Glutamatergic neuron (in vitro differentiated cells): ENCODE results near the gene WNT2B. TPM values are rescaled to one million over a fixed set of nuclear protein-coding genes. Genes with fewer than 3 reads are reported as not detected.

Source experiments
- DNase-seq: peaks from one replicate; pipeline ENCODE4 v3.0.0; 2022
- H3K27ac Mint-ChIP-seq: one replicate; pipeline ENCODE4 v1.8.0; 2020; ENCODE audit warnings: mild to moderate bottlenecking, mixed read lengths, inconsistent platforms; ENCODE audit not compliant: unreplicated experiment
- H3K27me3 Mint-ChIP-seq: one replicate; pipeline ENCODE4 v1.8.0; 2020; ENCODE audit warnings: mild to moderate bottlenecking, moderate library complexity, mixed read lengths, inconsistent platforms; ENCODE audit not compliant: unreplicated experiment
- H3K36me3 Mint-ChIP-seq: one replicate; pipeline ENCODE4 v1.8.0; 2020; ENCODE audit warnings: mild to moderate bottlenecking, mixed read lengths, inconsistent platforms; ENCODE audit not compliant: unreplicated experiment
- H3K4me1 Mint-ChIP-seq: one replicate; pipeline ENCODE4 v1.8.0; 2020; ENCODE audit warnings: mild to moderate bottlenecking, low read depth, mixed read lengths, inconsistent platforms; ENCODE audit not compliant: unreplicated experiment
- H3K4me3 Mint-ChIP-seq: one replicate; pipeline ENCODE4 v1.8.0; 2020; ENCODE audit warnings: mild to moderate bottlenecking, mixed read lengths, inconsistent platforms; ENCODE audit not compliant: unreplicated experiment
- H3K9me3 Mint-ChIP-seq: one replicate; pipeline ENCODE4 v1.8.0; 2020; ENCODE audit warnings: mild to moderate bottlenecking, moderate library complexity, mixed read lengths, inconsistent platforms; ENCODE audit not compliant: unreplicated experiment
- long read RNA-seq: library from polyadenylated mRNA; unstranded; transcript quantifications from one replicate; pipeline ENCODE4 v2.0.0, GENCODE V29; 2020; ENCODE audit not compliant: unreplicated experiment
- total RNA-seq: library from RNA; stranded (reverse); fragmentation: NEBNext Ultra II Directional; extraction: Animal tissue kit (Norgen Biotek cat#: 25700); gene quantifications from one replicate; pipeline ENCODE4 v1.2.1, GENCODE V29; 2021; ENCODE audit not compliant: unreplicated experiment
- TF ChIP-seq, protein P1 (sequence below): fragments of 200-600 bp; sonication (generic); IDR thresholded peaks from one replicate; pipeline ENCODE4 v1.5.0; 2021; ENCODE audit not compliant: partially characterized antibody, unreplicated experiment

The WNT2B gene
- 4.0 TPM for total RNA-seq
- long read RNA-seq, result 0 reads

DNA sequence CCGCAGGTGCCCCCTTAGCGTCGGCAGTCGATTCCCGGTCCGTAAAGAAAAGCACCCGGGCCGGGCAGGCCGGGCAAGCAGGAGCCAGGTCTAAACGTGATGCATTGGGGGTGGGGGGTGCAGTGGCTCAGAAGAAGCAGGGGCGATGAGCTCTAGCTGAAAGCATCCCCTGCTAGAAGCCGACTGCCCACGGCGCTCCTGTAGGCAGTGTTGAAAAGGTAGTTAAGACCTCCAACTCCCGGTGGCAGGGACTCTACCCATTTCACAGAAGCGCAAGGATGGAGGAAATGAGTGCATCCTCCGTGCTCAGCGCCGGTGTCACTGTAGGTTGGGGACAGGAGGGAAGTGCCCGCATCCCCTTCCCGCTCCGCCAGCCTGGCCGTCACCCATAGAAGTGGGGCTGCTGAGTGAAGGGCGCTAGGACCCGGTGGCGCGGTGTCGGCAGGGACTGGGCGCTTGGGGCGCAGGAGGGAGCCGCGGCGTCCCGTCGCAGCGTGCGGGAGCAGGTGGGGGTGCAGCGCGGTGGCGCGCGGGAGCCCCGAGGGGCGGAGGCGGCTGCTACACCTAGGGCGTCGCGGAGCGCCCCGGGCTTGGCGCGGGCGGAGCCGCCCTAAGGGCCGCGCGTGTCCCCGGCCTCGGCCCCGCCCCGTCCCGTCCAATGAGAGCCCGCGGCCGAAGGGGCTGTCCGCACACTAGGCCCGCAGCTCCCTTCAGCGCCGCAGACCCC lies at the start of gene WNT2B:
Gene WNT2B, plus strand, starts transcription at position 688 of the 727 bp plus-strand sequence. CDS start 298 bp downstream, outside the sequence.
- TF ChIP-seq, protein P1, sequence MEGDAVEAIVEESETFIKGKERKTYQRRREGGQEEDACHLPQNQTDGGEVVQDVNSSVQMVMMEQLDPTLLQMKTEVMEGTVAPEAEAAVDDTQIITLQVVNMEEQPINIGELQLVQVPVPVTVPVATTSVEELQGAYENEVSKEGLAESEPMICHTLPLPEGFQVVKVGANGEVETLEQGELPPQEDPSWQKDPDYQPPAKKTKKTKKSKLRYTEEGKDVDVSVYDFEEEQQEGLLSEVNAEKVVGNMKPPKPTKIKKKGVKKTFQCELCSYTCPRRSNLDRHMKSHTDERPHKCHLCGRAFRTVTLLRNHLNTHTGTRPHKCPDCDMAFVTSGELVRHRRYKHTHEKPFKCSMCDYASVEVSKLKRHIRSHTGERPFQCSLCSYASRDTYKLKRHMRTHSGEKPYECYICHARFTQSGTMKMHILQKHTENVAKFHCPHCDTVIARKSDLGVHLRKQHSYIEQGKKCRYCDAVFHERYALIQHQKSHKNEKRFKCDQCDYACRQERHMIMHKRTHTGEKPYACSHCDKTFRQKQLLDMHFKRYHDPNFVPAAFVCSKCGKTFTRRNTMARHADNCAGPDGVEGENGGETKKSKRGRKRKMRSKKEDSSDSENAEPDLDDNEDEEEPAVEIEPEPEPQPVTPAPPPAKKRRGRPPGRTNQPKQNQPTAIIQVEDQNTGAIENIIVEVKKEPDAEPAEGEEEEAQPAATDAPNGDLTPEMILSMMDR, result no peak
- Mint-ChIP-seq H3K4me3 (peak within 1 kb of the TSS; percentile 78), H3K9me3 (peaks cover 2% of the 10 kb centered on the region), H3K4me1 (peaks cover 2% of the 10 kb centered on the region), H3K27me3 (peaks cover 22% of the 10 kb centered on the region), H3K36me3 (no peaks in the 10 kb centered on the region), H3K27ac (no peak within 1 kb of the TSS)
- DNase-seq, result peak; percentile 55

DNA sequence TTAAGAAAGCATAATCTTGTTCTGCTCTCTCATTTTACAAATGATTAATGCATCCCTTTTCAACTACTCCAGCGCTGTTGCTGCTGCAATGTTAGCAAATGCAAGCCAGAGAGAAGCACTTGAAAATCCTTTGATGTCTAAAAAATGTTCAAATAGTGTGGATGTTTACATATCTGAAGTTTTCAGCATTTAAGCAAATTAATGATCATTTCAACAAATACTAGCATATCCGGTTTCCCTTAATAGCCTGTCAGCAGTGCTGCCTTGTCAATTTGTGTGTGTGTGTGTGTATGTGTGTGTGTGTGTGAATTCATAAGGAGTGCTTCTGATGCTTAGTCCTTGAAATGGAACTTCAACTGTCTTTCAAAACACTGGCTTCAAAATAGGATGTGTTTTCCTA lies 48.1 kb upstream of the WNT2B start:
- Mint-ChIP-seq H3K36me3 (peaks cover 16% of the 10 kb centered on the region), H3K27me3 (peaks cover 8% of the 10 kb centered on the region), H3K4me1 (peaks cover 53% of the 10 kb centered on the region), H3K4me3 (no peak overlapping the region), H3K27ac (peak overlapping the region; percentile 62), H3K9me3 (peaks cover 8% of the 10 kb centered on the region)
- TF ChIP-seq, protein P1, result no peak
- no peak for DNase-seq

DNA sequence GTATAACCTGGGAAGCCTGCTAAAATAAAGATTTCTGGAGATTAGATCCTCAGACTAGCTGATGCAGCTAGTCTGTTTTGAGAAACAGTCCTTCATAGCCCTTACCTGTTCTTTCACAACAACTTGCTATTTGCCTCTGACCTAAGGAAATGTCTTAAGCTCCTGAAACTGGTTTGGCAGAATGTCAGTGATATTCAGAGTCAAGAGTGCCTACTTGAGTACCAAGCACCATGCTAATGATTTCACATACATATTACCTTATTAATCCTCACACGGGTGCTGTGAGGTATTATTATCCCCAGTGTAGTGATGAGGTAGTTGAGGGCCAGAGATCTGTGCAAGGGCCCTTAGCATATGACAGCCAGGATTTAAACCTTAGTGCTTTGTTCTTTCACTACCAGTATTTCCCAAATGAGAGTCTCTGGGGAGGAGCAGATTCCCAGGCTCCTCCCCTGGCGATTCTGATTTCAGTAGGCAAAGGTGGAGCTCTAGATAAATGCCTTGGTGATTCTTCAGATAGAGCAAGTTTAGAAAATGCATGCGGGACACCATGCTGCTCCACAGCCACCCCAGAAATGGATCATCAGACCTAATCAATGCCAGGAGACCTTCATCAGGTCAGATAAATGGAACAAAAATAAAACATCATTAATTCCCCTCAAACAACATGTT lies 47.4 kb upstream of the WNT2B start:
- peaks cover 8% of the 10 kb centered on the region for H3K9me3 Mint-ChIP-seq
- TF ChIP-seq, protein P1, result no peak
- peaks cover 53% of the 10 kb centered on the region for H3K4me1 Mint-ChIP-seq
- H3K4me3 Mint-ChIP-seq, result peak overlapping the region; percentile 15
- peaks cover 9% of the 10 kb centered on the region for H3K36me3 Mint-ChIP-seq
- H3K27ac Mint-ChIP-seq, result peak overlapping the region; percentile 23
- peaks cover 12% of the 10 kb centered on the region for H3K27me3 Mint-ChIP-seq
- DNase-seq, result no peak

DNA sequence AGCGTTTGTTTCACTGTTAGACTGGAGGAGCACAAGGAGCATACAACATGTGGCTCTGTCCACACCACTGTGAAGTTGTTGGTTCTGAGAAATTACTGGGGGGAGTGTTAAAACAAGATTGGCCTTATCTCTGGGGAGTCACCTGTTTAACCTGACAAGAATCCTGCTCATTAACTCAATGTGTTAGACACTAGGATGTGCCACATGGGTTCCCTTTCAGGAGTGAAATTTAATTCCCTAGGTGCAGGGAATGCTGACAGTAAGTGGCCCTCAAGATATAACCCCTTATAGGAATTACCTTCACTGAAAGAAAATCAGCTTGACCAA lies 45.8 kb upstream of the WNT2B start:
- H3K36me3 Mint-ChIP-seq, result no peaks in the 10 kb centered on the region
- TF ChIP-seq, protein P1, result no peak
- peaks cover 46% of the 10 kb centered on the region for H3K4me1 Mint-ChIP-seq
- H3K27ac Mint-ChIP-seq, result no peak overlapping the region
- no peak for DNase-seq
- no peak overlapping the region for H3K4me3 Mint-ChIP-seq
- peaks cover 9% of the 10 kb centered on the region for H3K9me3 Mint-ChIP-seq
- H3K27me3 Mint-ChIP-seq, result peaks cover 12% of the 10 kb centered on the region

DNA sequence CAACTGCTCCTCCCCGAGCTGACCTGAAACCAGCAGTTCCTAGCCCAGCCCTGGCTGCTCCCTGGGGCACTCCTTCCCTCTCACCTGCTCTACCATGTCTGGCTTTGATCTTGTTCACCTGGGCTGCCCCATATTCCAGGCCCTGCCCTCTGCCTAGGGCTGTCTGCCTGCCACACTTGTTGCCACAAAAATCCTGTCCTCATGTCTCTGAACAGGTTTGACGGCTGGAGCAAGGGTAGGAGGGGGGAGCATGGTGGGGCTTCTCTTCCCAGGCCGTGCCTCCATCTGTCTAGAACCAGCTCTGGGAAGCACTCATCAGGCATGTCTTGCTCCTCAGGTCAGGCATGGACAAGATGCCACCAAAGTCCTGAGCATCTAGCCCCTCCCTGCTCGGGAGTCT lies 44.3 kb upstream of the WNT2B start:
- DNase-seq, result no peak
- peaks cover 39% of the 10 kb centered on the region for H3K4me1 Mint-ChIP-seq
- H3K36me3 Mint-ChIP-seq, result no peaks in the 10 kb centered on the region
- H3K9me3 Mint-ChIP-seq, result peaks cover 11% of the 10 kb centered on the region
- no peak overlapping the region for H3K4me3 Mint-ChIP-seq
- TF ChIP-seq, protein P1, result no peak
- no peak overlapping the region for H3K27ac Mint-ChIP-seq
- H3K27me3 Mint-ChIP-seq, result peaks cover 12% of the 10 kb centered on the region
